T1000 (cell line): ENCODE measurements around the gene NISCH.

ENCODE experiments used
- DNase-seq: peaks from one replicate; lab custom pipeline; 2025; ENCODE audit warnings: mixed read lengths; lab: John Stamatoyannopoulos, UW

Gene NISCH

DNA sequence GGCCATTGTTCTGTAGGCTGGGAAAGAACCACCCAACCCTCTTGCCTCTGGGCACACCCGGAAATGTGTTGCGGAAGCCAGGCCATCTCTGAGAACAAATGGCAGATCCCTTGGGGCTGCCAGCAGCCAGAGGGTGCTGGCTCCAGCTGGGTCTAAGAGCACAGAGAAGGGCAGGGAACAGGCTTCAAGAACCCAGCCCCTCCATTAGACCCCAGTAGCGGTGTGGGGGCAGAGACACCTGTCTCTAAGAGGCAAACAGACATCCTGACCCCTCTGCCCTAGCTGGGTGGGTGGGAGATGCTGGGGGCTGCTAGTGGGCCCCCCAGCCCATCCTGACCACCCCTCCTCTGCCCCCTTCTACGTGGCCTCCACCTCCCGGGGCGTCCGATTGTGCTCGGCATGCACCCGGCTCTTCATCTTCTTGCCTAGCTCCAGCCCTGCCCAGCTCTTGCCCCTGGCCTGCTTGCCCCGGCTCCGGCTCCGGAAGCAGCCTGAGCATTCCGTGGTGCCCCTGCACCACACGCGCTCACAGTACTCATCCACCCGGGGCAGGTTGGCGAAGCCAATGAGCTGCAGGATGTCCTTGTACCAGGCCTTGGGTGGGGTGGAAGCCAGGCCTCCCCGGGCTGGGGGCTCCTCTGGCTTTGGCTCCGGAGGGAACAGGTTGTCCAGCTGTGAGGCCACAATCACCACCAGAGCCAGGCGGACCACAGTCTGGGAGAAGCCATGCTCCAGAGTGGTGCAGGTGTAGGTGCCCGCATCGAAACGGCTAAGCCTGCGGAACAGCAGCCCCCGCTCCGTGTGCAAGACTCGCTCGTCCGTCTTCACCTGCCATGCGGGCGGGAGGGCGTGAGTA is 19.9 kb upstream of the NISCH start:
- no peak for DNase-seq

DNA sequence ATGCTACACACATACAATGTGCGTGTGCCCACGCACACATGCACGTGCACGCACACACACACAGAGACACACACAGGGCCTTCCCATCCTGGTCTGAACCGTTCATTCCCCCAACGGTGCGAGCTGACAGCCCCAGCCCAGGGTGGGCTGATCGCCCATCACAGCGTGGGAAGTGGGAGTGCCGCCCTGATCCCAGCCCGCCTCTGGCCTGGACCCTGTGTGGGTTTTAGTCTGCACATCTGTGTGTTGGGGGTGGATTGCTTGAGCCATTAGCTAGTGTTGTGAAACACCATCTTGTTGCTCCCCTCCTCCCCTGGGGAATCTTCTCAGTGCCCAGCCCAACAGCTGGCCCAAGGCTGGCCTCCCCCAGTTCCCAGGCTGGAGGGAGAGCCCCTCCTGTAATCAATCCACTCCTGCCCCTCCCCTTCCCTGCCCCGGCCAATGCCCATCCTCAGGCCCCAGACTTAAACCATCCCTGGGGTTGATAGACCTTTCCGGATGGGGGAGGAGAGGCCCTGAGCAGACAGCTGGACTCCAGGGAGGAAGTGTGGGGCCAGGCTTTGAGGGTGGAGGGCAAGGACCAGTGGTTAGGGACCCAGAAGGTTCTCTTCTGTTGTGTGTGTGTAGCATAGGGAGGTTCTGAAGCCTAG is 18.8 kb upstream of the NISCH start:
- DNase-seq: no peak

GRCh38 chr3:52437326-52438103 is 17.9 kb upstream of the NISCH start:
- DNase-seq: no peak

DNA sequence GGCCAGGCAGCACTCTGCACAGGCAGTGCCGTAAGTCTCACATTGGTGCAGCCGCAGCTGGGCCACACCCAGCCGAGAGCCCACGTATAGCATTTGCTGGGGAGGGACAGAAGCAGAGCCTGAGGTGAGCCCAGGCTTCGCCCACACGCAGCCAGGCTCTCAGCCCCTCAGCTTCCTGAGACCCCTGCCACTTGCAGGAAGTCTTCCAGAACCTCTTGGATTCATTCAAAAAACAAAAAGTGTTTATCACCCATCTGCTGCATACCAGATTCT is 17.4 kb upstream of the NISCH start:
- no peak for DNase-seq

DNA sequence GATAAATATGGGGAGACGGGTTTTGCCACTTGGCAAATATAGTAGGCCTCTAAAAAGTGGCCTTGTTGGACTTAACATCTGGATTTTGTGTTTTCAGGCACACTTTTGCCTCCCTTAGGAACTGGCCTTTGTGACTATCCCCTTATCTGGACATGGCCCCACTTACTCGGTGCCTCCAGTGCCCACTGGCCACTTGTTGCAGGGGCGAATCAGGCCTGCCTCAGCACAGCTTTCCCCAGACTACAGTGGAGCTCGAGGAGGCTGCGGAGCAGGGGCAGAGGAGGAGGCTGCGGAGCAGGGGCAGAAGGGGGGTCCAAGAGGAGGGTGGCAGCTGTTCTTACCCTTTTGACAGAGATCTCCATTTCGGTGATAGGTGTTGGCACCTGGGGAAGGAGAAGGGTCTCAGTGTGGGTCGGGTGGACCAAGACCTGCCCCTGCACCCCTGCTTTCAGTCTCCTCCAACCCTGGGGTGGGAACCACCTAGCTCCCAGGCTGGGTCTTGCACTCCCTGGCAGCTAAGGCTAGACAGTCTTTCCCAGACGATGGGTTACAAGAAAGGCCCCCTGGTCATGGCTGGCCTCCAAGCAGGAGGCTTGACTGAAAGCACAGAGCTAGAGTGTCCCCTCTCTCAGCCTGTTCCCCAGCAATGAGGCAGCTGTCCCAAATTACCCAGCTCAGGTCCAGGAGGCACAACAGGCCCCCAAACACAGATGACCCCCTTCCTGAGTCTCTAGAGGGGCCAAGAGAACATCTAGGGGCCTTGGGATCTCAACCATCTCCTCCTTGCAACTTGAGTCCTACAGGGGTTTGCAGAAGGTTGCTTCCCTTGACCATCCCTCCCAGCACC is 16.6 kb upstream of the NISCH start:
- no peak for DNase-seq

GRCh38 chr3:52439426-52440248 is 15.8 kb upstream of the NISCH start:
- DNase-seq: no peak

- no peak for DNase-seq
Observed at GRCh38 chr3:52440249-52440551, 15.2 kb upstream of the NISCH start.

- DNase-seq: no peak
Observed at GRCh38 chr3:52440671-52441070, 14.7 kb upstream of the NISCH start.

GRCh38 chr3:52441091-52441771 is 14.2 kb upstream of the NISCH start:
- DNase-seq: no peak

- DNase-seq: no peak
Observed at GRCh38 chr3:52441772-52442332, 13.6 kb upstream of the NISCH start.

DNA sequence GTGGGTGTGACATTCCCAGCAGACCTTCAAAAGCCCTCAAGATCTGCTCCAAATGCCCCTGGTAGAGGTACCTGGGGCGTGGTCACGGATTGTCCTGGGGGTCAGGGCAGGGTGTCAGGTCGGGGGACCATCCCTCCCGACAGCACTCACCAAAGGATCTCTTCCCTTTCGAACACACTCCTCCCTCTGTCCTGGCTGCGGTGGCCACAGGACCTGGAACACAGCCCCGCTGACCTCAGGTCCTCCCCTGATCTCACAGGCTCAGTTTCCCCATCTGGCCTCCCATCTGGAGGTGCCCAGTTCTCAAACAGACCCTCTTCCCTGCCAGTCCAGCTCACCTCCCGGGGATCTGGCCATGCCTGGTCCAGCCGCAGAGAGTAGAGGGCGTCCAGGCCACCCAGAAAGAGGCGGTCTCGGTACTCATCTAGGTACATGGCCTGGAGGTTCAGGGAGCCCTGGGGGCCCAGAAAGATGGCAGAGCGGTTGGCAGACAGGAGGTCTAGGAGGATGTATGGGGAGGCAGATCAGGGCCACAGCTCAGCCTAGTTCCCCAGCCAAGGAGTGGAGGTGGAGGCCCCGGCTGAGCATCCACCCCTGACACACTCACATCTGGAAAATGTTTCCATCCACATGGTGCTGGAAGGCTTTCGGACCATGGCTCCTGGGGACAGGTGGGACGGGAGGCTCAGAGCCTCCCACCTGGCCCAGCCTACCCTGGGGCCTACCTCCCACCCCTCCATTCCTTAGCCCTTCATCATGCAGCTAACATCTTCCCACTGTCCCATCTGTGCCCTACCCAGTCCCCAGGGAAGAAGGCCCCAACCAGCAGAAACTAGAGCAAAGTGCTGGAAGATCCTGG is 12.8 kb upstream of the NISCH start:
- DNase-seq: no peak

- no peak for DNase-seq
Observed at GRCh38 chr3:52443268-52443610, 12.2 kb upstream of the NISCH start.

DNA sequence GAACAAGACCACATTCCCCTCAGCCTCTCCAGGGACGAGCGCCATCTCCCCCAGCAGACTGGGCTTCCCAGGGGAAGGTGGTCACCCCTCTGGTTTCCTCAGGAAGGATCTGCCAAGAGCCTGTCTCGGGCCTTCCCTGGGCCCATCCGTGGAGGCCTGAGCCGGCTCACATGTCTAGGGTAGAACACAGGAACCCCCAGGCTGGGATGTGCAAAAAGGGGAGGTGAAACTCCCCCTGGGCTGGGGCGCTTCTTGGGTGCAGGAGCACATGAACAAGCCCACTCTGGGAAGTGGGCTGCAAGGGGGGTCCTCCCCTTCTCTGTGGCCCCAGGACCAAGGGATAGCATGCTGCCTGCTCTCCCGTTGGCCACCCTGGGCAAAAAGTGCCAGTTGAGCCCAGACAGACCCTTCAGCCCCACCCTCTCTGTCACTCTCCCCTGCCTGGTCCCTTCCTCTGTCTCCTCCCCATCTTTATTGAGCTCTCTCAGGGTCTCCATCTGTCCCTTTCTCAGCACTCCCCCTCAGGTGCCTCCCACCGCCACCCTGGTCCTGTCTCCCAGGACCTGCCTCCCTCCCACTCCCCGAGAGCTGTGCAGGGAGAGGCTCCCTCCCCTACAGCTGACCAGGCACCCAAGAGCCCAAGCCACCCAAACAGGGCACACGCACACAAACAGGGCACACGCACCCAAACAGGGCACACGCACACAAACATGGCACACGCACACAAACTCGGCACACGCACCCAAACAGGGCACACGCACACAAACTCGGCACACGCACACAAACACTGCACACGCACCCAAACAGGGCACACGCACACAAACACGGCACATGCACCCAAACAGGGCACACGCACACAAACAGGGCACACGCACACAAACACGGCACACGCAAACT is 11.4 kb upstream of the NISCH start:
- DNase-seq: no peak

- DNase-seq: peak; percentile 19
Observed at GRCh38 chr3:52444860-52445793, 10.3 kb upstream of the NISCH start, which contains the start of gene SEMA3G. TSS of gene SEMA3G (minus strand) at chr3:52445103. CDS start at chr3:52445027, 76 bp downstream.

DNA sequence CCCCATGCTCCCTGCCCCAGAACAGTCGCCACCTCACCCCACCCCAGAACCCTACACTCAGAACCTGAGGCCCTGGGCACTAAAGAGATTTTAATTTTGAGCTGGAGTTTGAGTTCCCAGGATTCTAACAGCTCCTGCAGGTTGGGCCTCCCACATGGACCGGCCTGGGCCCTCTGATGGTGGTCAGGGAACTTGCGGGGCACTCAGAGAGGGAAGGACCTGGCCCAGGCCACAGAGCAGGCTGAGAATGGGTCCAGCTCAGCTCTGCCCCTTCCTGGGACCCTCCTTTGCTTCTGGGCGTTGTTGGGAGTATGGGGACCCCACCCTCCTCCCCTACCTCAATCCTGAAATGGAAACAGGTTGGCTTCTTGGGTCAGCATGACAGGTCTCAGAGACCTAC is 9.4 kb upstream of the NISCH start:
- DNase-seq: no peak

DNA sequence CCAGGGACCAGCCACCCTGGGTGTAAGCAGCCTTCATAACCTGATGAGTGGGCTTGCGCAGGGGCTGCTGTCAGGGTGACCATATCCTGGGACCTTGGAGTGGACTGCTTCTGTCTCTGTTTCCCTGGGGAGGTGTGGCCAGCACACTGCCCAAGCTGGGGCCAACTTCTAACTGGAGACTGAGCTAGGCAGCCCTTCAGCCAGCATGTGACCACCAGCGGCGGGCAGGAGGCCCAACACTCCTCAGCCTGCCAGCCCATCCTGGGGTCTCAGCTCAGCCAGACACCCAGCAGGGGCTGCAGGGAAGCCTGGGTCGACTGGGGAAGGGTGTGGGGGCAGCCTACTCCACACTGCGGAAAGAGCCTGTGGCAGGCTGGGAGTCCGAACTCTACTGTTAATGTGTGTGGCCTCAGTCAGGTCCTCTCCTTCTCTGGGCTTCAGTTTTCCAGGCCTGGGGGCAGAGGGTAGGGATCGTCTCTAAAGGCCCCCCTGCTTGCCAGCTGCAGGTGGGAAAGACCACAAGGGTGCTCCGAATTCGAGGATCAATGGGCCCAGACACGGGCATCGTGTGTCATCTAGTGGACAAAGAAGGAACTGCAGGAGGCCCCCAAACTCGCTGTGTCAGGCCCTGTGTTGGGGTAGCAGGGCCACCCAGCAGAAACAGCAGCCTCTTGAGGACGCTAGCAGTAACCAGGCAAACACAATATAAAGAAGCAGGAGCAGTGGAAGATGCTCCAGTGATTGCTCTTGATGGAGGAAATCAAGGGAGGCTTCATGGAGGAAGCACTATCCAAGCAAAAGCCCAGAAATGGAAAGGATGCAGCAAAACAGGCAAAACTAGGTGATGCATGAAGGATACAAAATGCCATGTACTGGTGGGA is 8.5 kb upstream of the NISCH start:
- peak; percentile 62 for DNase-seq
